Endothelial cell of umbilical vein (primary cell): ENCODE measurements around the gene ADGRD2. TPM values are rescaled to one million over a fixed set of nuclear protein-coding genes. Genes with fewer than 3 reads are reported as not detected.

Experiments used
- BruUV-seq: library from RNA; stranded (reverse); fragments of 400-500 nt; replicated peaks from 2 replicates; lab custom pipeline; 2021; lab: Mats Ljungman, UMichigan
- CTCF ChIA-PET: fragments of 300-600, 350-600 bp; sonication (Branson Sonifier 250); formaldehyde crosslinking; loops from one replicate; lab custom pipeline; 2021; ENCODE audit warnings: antibody characterized with exemption, inconsistent platforms; lab: Charles Lee
- POLR2A ChIA-PET: fragments of 300-600, 350-600 bp; sonication (Branson Sonifier 250); formaldehyde crosslinking; loops from one replicate; lab custom pipeline; 2021; ENCODE audit warnings: antibody characterized with exemption, inconsistent platforms; lab: Charles Lee
- DNase-seq: peaks from one replicate; pipeline ENCODE4 v3.0.0-alpha.2; 2011; ENCODE audit warnings: low read depth, low spot score
- FAIRE-seq: peaks from 2 replicates; lab custom pipeline; 2011; peaks lifted over from hg19 to GRCh38; lab: Jason Lieb, UNC
- H2AFZ ChIP-seq: 2 replicates; pipeline ENCODE4 v1.6.0; 2012; ENCODE audit warnings: low read depth, low read length, control low read depth, inconsistent platforms
- H3K27ac ChIP-seq: 2 replicates; pipeline ENCODE4 v1.5.1; 2011; ENCODE audit warnings: low read depth, mild to moderate bottlenecking, control low read depth, low read length, moderate library complexity; ENCODE audit not compliant: insufficient read depth
- H3K27me3 ChIP-seq, 2 experiments: 2 replicates each; pipeline versions ENCODE4 v1.6.0 to v1.6.1; 2011; ENCODE audit warnings: low read length in 2 of 2, mixed read lengths in 1 of 2; ENCODE audit not compliant: control insufficient read depth in 2 of 2, insufficient read depth in 2 of 2
- H3K36me3 ChIP-seq, 2 experiments: 2 replicates in 1 of 2; 3 replicates in 1 of 2; pipeline ENCODE4 v1.5.1; 2011; ENCODE audit warnings: low read length in 2 of 2, mild to moderate bottlenecking in 1 of 2, moderate library complexity in 1 of 2; ENCODE audit not compliant: control insufficient read depth in 2 of 2, insufficient read depth in 2 of 2; ENCODE audit errors: extremely low read depth in 1 of 2
- H3K4me1 ChIP-seq: 3 replicates; pipeline ENCODE4 v1.5.1; 2011; ENCODE audit warnings: mild to moderate bottlenecking, low read length; ENCODE audit not compliant: control insufficient read depth, insufficient read depth; ENCODE audit errors: extremely low read depth
- H3K4me2 ChIP-seq: 2 replicates; pipeline ENCODE4 v1.6.1; 2011; ENCODE audit warnings: low read length, control low read depth, mixed read lengths; ENCODE audit not compliant: insufficient read depth
- H3K4me3 ChIP-seq, 3 experiments: fragments of 200-600 bp in 1 of 3; sonication (generic), shearing (Covaris generic) in 1 of 3; replicated peaks in 1 of 3; 2 replicates each; pipeline ENCODE4 v1.5.1; 2011 to 2016; ENCODE audit warnings: control low read depth in 3 of 3, low read length in 3 of 3, mild to moderate bottlenecking in 2 of 3, inconsistent platforms in 1 of 3, low read depth in 1 of 3, moderate library complexity in 1 of 3; ENCODE audit not compliant: insufficient read depth in 1 of 3
- H3K79me2 ChIP-seq: 2 replicates; pipeline ENCODE4 v1.6.0; 2012; ENCODE audit warnings: low read length, inconsistent platforms; ENCODE audit not compliant: control insufficient read depth, insufficient read depth
- H3K9ac ChIP-seq: replicated peaks from 2 replicates; pipeline ENCODE3; 2011; ENCODE audit warnings: low read length, control low read depth; ENCODE audit not compliant: insufficient read depth; ENCODE audit errors: extremely low read depth
- H3K9me1 ChIP-seq: replicated peaks from 3 replicates; pipeline ENCODE4 v1.6.0; 2011; ENCODE audit warnings: mild to moderate bottlenecking, low read length; ENCODE audit not compliant: control insufficient read depth, insufficient read depth; ENCODE audit errors: extremely low read depth
- H3K9me3 ChIP-seq: replicated peaks from 2 replicates; pipeline ENCODE4 v1.5.1; 2012; ENCODE audit warnings: low read length, inconsistent platforms; ENCODE audit not compliant: control insufficient read depth, insufficient read depth
- H4K20me1 ChIP-seq: replicated peaks from 2 replicates; pipeline ENCODE3; 2011; ENCODE audit warnings: mild to moderate bottlenecking, low read length; ENCODE audit not compliant: control insufficient read depth, insufficient read depth; ENCODE audit errors: extremely low read depth
- CTCF ChIP-seq, 2 donors: IDR thresholded peaks; 1 replicate in 1 of 2; 2 replicates in 1 of 2; pipeline ENCODE4 v1.5.1; 2011; ENCODE audit warnings: low read length in 2 of 2, mild to moderate bottlenecking in 2 of 2, moderate library complexity in 2 of 2, control low read depth in 1 of 2, inconsistent platforms in 1 of 2, low read depth in 1 of 2; ENCODE audit not compliant: insufficient read depth in 1 of 2; ENCODE audit errors: extremely low read depth in 1 of 2
- EZH2 ChIP-seq: IDR thresholded peaks from 2 replicates; pipeline ENCODE4 v1.6.1; 2012; ENCODE audit warnings: borderline replicate concordance, low read depth, mild to moderate bottlenecking, moderate library complexity, low read length, inconsistent platforms; ENCODE audit not compliant: severe bottlenecking
- FOS ChIP-seq: IDR thresholded peaks from 2 replicates; pipeline ENCODE4 v1.6.1; 2011; ENCODE audit warnings: mild to moderate bottlenecking, low read length, moderate library complexity, borderline replicate concordance; ENCODE audit not compliant: insufficient read depth
- GATA2 ChIP-seq: IDR thresholded peaks from 2 replicates; pipeline ENCODE4 v1.7.0; 2011; ENCODE audit warnings: low read depth, mild to moderate bottlenecking, moderate library complexity, mixed read lengths, low read length; ENCODE audit not compliant: insufficient read length, insufficient read depth
- JUN ChIP-seq: IDR thresholded peaks from 2 replicates; pipeline ENCODE4 v1.6.1; 2011; ENCODE audit warnings: borderline replicate concordance, low read depth; ENCODE audit not compliant: insufficient read length, insufficient read depth
- MAX ChIP-seq: IDR thresholded peaks from 2 replicates; pipeline ENCODE4 v1.6.1; 2011; ENCODE audit not compliant: insufficient read depth, insufficient read length
- MYC ChIP-seq: IDR thresholded peaks from one replicate; pipeline ENCODE4 v1.6.1; 2011; ENCODE audit warnings: mild to moderate bottlenecking, low read depth, low read length
- POLR2A ChIP-seq: IDR thresholded peaks from 2 replicates; pipeline ENCODE4 v1.6.1; 2012; ENCODE audit warnings: low read depth, mild to moderate bottlenecking, control low read depth, low read length
- POLR2AphosphoS5 ChIP-seq: IDR thresholded peaks from 2 replicates; pipeline ENCODE4 v1.6.1; 2012; ENCODE audit warnings: low read depth, mild to moderate bottlenecking, control low read depth, low read length, moderate library complexity; ENCODE audit not compliant: insufficient read depth
- dilution Hi-C: fragments of 300-500 bp; cut with MboI; formaldehyde crosslinking; loops from one replicate; pipeline ENCODE4 v1.15.0; 2019; ENCODE audit warnings: low sequenced_read_pairs; ENCODE audit not compliant: extremely low pct_ligation_motif_present
- intact Hi-C: fragments of 100-400 bp; cut with micrococcal nuclease; formaldehyde crosslinking; loops from one replicate; pipeline ENCODE4 v1.10.0; 2022
- polyA plus RNA-seq, 4 experiments: library from polyadenylated mRNA; depleted of rRNA in 3 of 4; stranded (reverse) in 3 of 4; unstranded in 1 of 4; fragments of >200 nt; gene quantifications; 2 replicates each; pipeline versions ENCODE4 v1.2.1 to v1.2.3, GENCODE V29; 2011 to 2012; ENCODE audit warnings: missing spikeins in 1 of 4
- total RNA-seq: library from RNA; stranded (reverse); gene quantifications from 2 replicates; pipeline ENCODE4 v1.2.3, GENCODE V29; 2021

Gene ADGRD2
- total and polyA plus RNA-seq, 2 donors (not counting 3 experiments of a cell fraction or from before 2014, with no cell fraction given): not detected

GRCh38 chr9:124527781-124528180 lies 77.5 kb downstream of the ADGRD2 start:
- ChIA-PET CTCF (interaction anchor here (1.2 to 3.2 kb wide), 2 partner anchors 8 to 24 kb away, joined by 4 to 40 read pairs; no protein-coding TSS in a partner anchor), POLR2A (no interaction called here)
- Histone ChIP-seq H4K20me1 (no peaks in the 10 kb centered on the region), H3K36me3 (no peaks in the 10 kb centered on the region), H3K4me2 (no peak overlapping the region), H3K4me1 (no peaks in the 10 kb centered on the region), H3K9me1 (no peaks in the 10 kb centered on the region), H2AFZ (no peak overlapping the region), H3K79me2 (no peaks in the 10 kb centered on the region), H3K4me3 (no peak overlapping the region), H3K27ac (no peak overlapping the region), H3K9ac (no peak overlapping the region), H3K27me3 (peaks cover 1 to 5% of the 10 kb centered on the region in 2 experiments), H3K9me3 (no peaks in the 10 kb centered on the region)
- dilution Hi-C loops: no loop called here
- FAIRE-seq: no peak
- no peak for DNase-seq
- no peak for TF ChIP-seq JUN
- no peak for TF ChIP-seq FOS
- no peak for TF ChIP-seq POLR2A
- TF ChIP-seq CTCF (IDR thresholded peaks at IDR 0.05; ENCODE audit: extremely low read depth in 1 of 2, insufficient read depth in 1 of 2, low read depth in 1 of 2, low read length in 2 of 2): no peak
- no peak for TF ChIP-seq POLR2AphosphoS5
- TF ChIP-seq GATA2: no peak
- no peak for TF ChIP-seq MAX
- TF ChIP-seq EZH2: no peak
- no peak for TF ChIP-seq MYC
- intact Hi-C loops: no loop called here
- BruUV-seq: no TSS peak

Other genes with a start within 250 kb of the ADGRD2 start
- gene NEK6, start 192.5 kb upstream of the ADGRD2 start, total RNA-seq: 65.9 and 67.1 TPM in 2 replicates
- 64.3 and 96.1 TPM in 2 replicates for gene NEK6, start 192.5 kb upstream of the ADGRD2 start, polyA plus RNA-seq
- 227 and 241 TPM in 2 replicates for gene PSMB7, start 35.0 kb upstream of the ADGRD2 start, total RNA-seq
- gene PSMB7, start 35.0 kb upstream of the ADGRD2 start, polyA plus RNA-seq: 350 and 366 TPM in 2 replicates
- gene NR5A1, start 56.9 kb downstream of the ADGRD2 start, total RNA-seq: not detected in 2 replicates
- gene NR5A1, start 56.9 kb downstream of the ADGRD2 start, polyA plus RNA-seq: not detected in 2 replicates